Stomach smooth muscle (tissue), 2 donors: ENCODE data around the gene GADD45GIP1.

Experiments used
- H3K27ac ChIP-seq: one replicate; pipeline ENCODE4 v1.7.0; 2013; ENCODE audit warnings: mild to moderate bottlenecking, low read length, inconsistent platforms
- H3K27me3 ChIP-seq, 2 donors: one replicate each; pipeline ENCODE4 v1.7.0; 2013; ENCODE audit warnings: low read length in 2 of 2; ENCODE audit not compliant: insufficient read depth in 2 of 2, control insufficient read depth in 1 of 2
- H3K36me3 ChIP-seq, 2 donors: one replicate each; pipeline ENCODE4 v1.7.0; 2013; ENCODE audit warnings: low read length in 2 of 2; ENCODE audit not compliant: control insufficient read depth in 2 of 2, insufficient read depth in 2 of 2
- H3K4me1 ChIP-seq: one replicate; pipeline ENCODE4 v1.7.0; 2013; ENCODE audit warnings: low read length; ENCODE audit not compliant: control insufficient read depth, insufficient read depth
- H3K4me3 ChIP-seq, 2 donors: one replicate each; pipeline ENCODE4 v1.7.0; 2013; ENCODE audit warnings: low read length in 2 of 2
- H3K9ac ChIP-seq, 2 donors: one replicate each; pipeline ENCODE4 v1.7.0; 2013; ENCODE audit warnings: low read length in 2 of 2, mild to moderate bottlenecking in 1 of 2
- H3K9me3 ChIP-seq, 2 donors: one replicate each; pipeline ENCODE4 v1.7.0; 2013; ENCODE audit warnings: low read length in 2 of 2; ENCODE audit not compliant: control insufficient read depth in 2 of 2
- donor health status: healthy.
- donor health status: Pancreatic carcinoma.

Gene GADD45GIP1

GRCh38 chr19:12947702-12948611 is 9.1 kb downstream of the GADD45GIP1 start:
- Histone ChIP-seq H3K4me1 (peaks cover 30% of the 10 kb centered on the region), H3K4me3 (no peak overlapping the region), H3K9ac (peak overlapping the region in 1 of 2 donors; percentile 44), H3K36me3 (peaks cover 34 to 47% of the 10 kb centered on the region in 2 donors), H3K9me3 (no peaks in the 10 kb centered on the region), H3K27me3 (no peaks in the 10 kb centered on the region), H3K27ac (no peak overlapping the region)

DNA sequence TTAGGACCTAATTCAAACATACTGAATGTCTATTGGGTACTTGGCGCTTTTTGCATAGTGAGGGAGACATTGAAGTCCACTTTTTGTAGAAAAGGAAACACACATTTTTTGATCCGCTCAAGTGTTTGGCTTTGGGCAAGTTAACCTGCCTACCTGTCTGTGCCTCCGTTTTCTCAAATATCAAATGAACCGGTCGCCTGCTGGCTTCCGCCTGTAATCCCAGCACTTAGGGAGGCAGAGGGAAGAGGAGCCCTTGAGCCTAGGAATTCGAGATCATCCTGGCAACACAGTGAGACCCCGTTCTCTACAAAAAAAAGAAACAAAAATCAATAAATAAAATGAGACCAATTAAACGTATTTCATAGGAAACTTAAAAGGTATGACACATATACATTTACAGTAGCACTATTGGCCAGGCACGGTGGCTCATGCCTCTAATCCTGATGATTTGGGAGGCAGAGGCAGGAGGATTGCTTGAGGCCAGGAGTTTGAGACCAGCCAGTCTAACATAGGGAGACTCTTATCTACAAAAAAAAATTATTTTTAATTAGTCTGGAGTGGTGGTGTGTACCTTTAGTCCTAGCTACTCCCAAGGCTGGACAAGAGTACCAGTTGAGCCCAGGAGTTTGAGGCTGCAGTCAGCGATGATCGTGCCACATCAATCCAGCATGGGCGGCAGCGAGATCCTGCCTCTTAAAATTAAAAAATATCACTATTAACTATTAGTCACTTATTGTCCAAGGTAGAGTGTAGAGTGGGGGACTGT is 10.1 kb downstream of the GADD45GIP1 start:
- Histone ChIP-seq H3K36me3 (peaks cover 38 to 47% of the 10 kb centered on the region in 2 donors), H3K27ac (no peak overlapping the region), H3K4me1 (peaks cover 28% of the 10 kb centered on the region), H3K4me3 (peak overlapping the region; percentile 87 to 99), H3K27me3 (no peaks in the 10 kb centered on the region), H3K9me3 (no peaks in the 10 kb centered on the region), H3K9ac (peak overlapping the region; percentile 81 to 88)

DNA sequence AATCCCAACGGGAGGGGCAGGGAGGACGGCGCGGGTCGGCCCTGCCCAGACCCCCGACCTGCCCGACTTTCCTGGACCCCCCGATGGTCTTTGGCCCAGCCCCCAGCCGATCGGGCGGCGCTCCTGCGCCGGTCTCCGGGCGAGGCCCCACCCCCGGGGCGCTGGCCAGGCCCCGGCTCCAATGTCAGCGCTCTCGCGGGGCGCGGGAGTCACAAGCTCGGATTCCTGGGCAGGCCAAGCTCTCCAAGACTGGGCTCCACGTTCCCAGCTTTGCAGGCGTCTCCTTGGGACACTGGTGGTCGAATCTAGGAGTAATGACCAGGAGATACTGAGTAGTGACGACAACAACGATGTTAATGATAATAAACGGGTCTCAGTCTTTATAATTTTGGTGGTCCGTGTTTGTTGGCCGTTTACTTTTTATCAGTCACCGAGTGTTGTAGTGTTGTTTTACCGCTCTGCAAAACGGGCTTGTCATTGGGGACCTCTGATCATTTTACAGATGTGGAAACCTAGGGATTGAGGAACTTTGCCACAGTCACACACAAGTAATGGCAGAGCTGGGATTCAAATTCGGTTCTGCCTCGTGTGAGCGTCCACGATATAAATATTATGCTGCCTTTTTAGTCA is 10.8 kb downstream of the GADD45GIP1 start:
- H3K27ac ChIP-seq: peak overlapping the region; percentile 73
- no peaks in the 10 kb centered on the region for H3K27me3 ChIP-seq
- H3K9me3 ChIP-seq: no peaks in the 10 kb centered on the region
- peak overlapping the region; percentile 87 to 99 for H3K4me3 ChIP-seq
- peak overlapping the region; percentile 81 to 88 for H3K9ac ChIP-seq
- H3K36me3 ChIP-seq: peaks cover 40 to 48% of the 10 kb centered on the region in 2 donors
- peaks cover 32% of the 10 kb centered on the region for H3K4me1 ChIP-seq

- Histone ChIP-seq H3K4me1 (peaks cover 37% of the 10 kb centered on the region), H3K27me3 (no peaks in the 10 kb centered on the region), H3K36me3 (peaks cover 46 to 51% of the 10 kb centered on the region in 2 donors)
Observed at GRCh38 chr19:12945479-12946091, 11.4 kb downstream of the GADD45GIP1 start, which contains the start of gene RAD23A. Gene RAD23A (plus strand): TSS chr19:12945862. CDS start chr19:12945949, 87 bp downstream.

GRCh38 chr19:12944104-12944674 is 12.8 kb downstream of the GADD45GIP1 start:
- peaks cover 51% of the 10 kb centered on the region for H3K4me1 ChIP-seq

More at GRCh38 chr19:12945479-12946091, 11.4 kb downstream of the GADD45GIP1 start, which contains the start of gene RAD23A:
- Histone ChIP-seq H3K4me3 (peak within 1 kb of the TSS; percentile 87 to 99), H3K9me3 (no peaks in the 10 kb centered on the region), H3K9ac (peak within 1 kb of the TSS; percentile 81 to 88), H3K27ac (peak within 1 kb of the TSS; percentile 73)

DNA sequence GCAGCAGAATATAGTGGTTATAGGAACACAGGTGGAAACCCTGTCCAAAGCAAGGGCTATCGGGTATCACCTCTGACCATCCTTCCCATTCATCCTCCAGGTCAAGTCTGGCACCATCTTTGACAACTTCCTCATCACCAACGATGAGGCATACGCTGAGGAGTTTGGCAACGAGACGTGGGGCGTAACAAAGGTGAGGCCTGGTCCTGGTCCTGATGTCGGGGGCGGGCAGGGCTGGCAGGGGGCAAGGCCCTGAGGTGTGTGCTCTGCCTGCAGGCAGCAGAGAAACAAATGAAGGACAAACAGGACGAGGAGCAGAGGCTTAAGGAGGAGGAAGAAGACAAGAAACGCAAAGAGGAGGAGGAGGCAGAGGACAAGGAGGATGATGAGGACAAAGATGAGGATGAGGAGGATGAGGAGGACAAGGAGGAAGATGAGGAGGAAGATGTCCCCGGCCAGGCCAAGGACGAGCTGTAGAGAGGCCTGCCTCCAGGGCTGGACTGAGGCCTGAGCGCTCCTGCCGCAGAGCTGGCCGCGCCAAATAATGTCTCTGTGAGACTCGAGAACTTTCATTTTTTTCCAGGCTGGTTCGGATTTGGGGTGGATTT is 13.5 kb downstream of the GADD45GIP1 start:
- Histone ChIP-seq H3K4me3 (no peak overlapping the region), H3K27me3 (no peaks in the 10 kb centered on the region), H3K27ac (no peak overlapping the region), H3K9ac (no peak overlapping the region), H3K36me3 (peaks cover 39 to 46% of the 10 kb centered on the region in 2 donors), H3K9me3 (no peaks in the 10 kb centered on the region), H3K4me1 (peaks cover 54% of the 10 kb centered on the region)

More at GRCh38 chr19:12944104-12944674, 12.8 kb downstream of the GADD45GIP1 start:
- H3K27me3 ChIP-seq: no peaks in the 10 kb centered on the region
- H3K36me3 ChIP-seq: peaks cover 45 to 51% of the 10 kb centered on the region in 2 donors
- H3K27ac ChIP-seq: peak overlapping the region; percentile 73
- no peak overlapping the region for H3K9ac ChIP-seq
- H3K4me3 ChIP-seq: no peak overlapping the region
- no peaks in the 10 kb centered on the region for H3K9me3 ChIP-seq

DNA sequence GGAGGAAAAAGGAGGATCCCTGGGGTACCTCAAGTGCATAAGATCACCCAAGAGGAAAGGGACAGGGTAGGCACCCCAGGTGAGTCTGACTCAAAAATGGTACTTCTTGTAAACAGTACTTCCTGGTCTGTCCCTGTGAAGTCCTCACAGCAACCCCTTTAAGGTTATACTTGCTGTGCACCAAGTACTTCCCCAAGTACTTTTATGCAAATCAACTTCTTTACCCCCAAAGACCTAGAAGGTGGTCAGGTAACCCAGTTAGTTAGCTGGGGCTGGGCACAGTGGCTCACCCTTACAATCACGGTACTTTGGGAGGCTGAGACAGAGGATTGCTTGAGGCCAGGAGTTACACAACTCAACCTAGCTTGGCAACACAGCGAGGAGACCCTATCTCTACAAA is 16.1 kb downstream of the GADD45GIP1 start:
- peaks cover 28 to 35% of the 10 kb centered on the region in 2 donors for H3K36me3 ChIP-seq
- H3K4me1 ChIP-seq: peaks cover 46% of the 10 kb centered on the region
- peak overlapping the region in 1 of 2 donors; percentile 98 for H3K4me3 ChIP-seq
- H3K27ac ChIP-seq: no peak overlapping the region
- peak overlapping the region; percentile 12 to 21 for H3K9ac ChIP-seq
- H3K9me3 ChIP-seq: no peaks in the 10 kb centered on the region
- no peaks in the 10 kb centered on the region for H3K27me3 ChIP-seq

DNA sequence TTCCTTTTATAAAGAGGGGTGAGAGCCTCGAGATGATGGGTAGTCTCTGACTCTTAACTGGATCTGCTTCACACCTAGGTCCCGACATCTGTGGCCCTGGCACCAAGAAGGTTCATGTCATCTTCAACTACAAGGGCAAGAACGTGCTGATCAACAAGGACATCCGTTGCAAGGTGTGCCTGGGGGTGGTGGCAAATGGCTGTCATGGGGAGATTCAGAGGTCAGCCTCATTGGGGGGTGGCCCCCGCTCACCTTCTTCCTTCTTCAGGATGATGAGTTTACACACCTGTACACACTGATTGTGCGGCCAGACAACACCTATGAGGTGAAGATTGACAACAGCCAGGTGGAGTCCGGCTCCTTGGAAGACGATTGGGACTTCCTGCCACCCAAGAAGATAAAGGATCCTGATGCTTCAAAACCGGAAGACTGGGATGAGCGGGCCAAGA is 17.0 kb downstream of the GADD45GIP1 start:
- H3K27me3 ChIP-seq: no peaks in the 10 kb centered on the region
- peak overlapping the region; percentile 98 for H3K4me3 ChIP-seq
- H3K9me3 ChIP-seq: no peaks in the 10 kb centered on the region
- peak overlapping the region; percentile 47 to 89 for H3K9ac ChIP-seq
- H3K27ac ChIP-seq: peak overlapping the region; percentile 24
- H3K36me3 ChIP-seq: peaks cover 28 to 35% of the 10 kb centered on the region in 2 donors
- H3K4me1 ChIP-seq: peaks cover 46% of the 10 kb centered on the region

- Histone ChIP-seq H3K9ac (peak overlapping the region; percentile 89 to 90), H3K9me3 (no peaks in the 10 kb centered on the region), H3K27ac (peak overlapping the region; percentile 91), H3K4me1 (peaks cover 45% of the 10 kb centered on the region), H3K4me3 (peak overlapping the region; percentile 98), H3K27me3 (no peaks in the 10 kb centered on the region), H3K36me3 (peaks cover 28 to 33% of the 10 kb centered on the region in 2 donors)
Observed at GRCh38 chr19:12938779-12939601, 18.0 kb downstream of the GADD45GIP1 start.
